Chondrocyte (in vitro differentiated cells): ENCODE measurements around the gene DNAJA3. TPM values are rescaled to one million over a fixed set of nuclear protein-coding genes. Genes with fewer than 3 reads are reported as not detected.

ENCODE experiments used
- DNase-seq: peaks from one replicate; pipeline ENCODE4 v3.0.0; 2021; ENCODE audit warnings: mixed read lengths, low spot score
- H3K27ac Mint-ChIP-seq: one replicate; pipeline ENCODE4 v1.8.0; 2021; ENCODE audit warnings: mild to moderate bottlenecking, moderate library complexity, mixed read lengths; ENCODE audit not compliant: unreplicated experiment
- H3K27me3 Mint-ChIP-seq: 2 replicates; pipeline ENCODE4 v1.8.0; 2021; ENCODE audit warnings: low read depth, mixed read lengths
- H3K36me3 Mint-ChIP-seq: 2 replicates; pipeline ENCODE4 v1.8.0; 2021; ENCODE audit warnings: low read depth, mixed read lengths
- H3K4me1 Mint-ChIP-seq: 2 replicates; pipeline ENCODE4 v1.8.0; 2021; ENCODE audit warnings: low read depth, mild to moderate bottlenecking, mixed read lengths
- H3K4me3 Mint-ChIP-seq: one replicate; pipeline ENCODE4 v1.8.0; 2021; ENCODE audit warnings: mild to moderate bottlenecking, moderate library complexity, mixed read lengths; ENCODE audit not compliant: unreplicated experiment
- H3K9me3 Mint-ChIP-seq: 2 replicates; pipeline ENCODE4 v1.8.0; 2021; ENCODE audit warnings: low read depth, mixed read lengths
- CTCF ChIP-seq: fragments of 200-600 bp; sonication (generic); IDR thresholded peaks from 2 replicates; pipeline ENCODE4 v1.5.0; 2021; ENCODE audit warnings: antibody characterized with exemption, mild to moderate bottlenecking, moderate library complexity
- total RNA-seq: library from RNA; stranded (reverse); gene quantifications from 3 replicates; pipeline ENCODE4 v1.2.1, GENCODE V29; 2021

DNAJA3 gene
- total RNA-seq, 1 donor from 2014 or later = 27.8 TPM

DNA sequence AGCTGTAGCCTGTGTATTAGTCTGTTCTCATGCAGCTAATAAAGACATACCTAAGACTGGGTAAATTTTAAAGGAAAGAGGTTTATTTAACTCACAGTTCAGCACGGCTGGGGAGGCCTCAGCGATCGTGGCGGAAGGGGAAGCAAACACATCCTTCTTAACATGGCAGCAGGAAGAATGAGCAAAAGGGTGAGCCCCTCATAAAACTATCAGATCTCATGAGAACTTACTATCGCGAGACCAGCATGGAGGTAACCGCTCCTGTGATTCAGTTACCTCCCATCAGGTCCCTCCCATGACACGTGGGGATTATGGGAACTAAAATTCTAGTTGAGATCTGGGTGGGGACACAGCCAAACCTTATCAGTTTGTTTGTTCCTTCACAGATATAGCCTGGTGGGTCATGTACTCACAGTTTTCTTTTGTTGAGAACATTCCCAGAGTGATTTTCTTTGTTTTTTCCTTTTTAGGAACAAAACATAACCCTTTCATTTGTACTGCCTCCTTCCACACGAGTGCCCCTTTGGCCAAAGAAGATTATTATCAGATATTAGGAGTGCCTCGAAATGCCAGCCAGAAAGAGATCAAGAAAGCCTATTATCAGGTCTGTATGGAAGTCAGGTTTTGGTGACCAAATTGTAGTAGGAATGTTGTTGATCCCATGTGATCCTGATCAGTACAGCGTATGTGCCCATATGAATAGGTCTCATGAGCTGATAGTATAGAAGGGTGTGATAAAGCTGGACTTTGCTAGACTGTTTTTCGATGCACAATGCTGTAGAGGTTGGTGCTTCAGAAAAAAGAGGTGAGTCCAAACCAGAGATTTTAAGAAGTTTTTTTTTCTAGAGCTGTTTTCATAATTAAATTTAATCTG, 8.5 kb downstream of the DNAJA3 start:
- no peak for TF ChIP-seq CTCF
- Mint-ChIP-seq H3K4me3 (no peak overlapping the region), H3K27ac (no peak overlapping the region), H3K27me3 (no peaks in the 10 kb centered on the region), H3K9me3 (no peaks in the 10 kb centered on the region), H3K4me1 (no peaks in the 10 kb centered on the region), H3K36me3 (peaks cover 21% of the 10 kb centered on the region)
- DNase-seq = no peak

DNA sequence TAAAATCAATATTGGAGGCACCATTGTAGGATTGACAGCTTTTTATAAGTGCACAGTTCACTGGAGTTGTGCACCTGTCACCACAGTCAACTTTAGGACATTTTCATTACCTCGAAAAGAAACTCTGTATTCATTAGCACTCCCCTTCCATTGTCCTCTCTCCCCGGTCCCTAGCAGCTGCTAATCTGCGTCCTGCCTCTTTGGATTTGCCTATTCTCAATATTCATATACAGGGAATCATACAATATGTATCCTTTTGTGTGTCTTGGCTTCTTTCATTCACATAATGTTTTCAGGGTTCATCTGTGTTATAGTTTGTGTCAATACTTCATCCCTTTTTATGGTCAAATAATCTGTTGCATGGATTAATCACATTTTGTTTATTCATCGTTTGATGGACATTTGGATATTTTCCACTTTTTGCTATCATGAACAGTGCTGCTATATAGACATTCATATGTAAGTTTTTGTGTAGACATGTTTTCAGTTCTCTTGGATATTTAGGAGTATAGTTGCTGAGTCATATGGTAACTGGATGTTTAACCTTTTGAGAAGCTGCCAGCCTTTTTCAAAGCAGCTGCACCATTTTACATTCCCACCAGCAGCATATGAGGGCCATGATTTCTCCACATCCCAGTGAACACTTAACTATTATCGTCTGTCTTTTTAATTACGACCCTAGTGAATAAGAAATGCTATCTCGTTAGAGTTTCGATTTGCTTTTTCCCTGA, 9.8 kb downstream of the DNAJA3 start:
- no peak overlapping the region for H3K4me3 Mint-ChIP-seq
- H3K27me3 Mint-ChIP-seq = no peaks in the 10 kb centered on the region
- DNase-seq = no peak
- H3K9me3 Mint-ChIP-seq = no peaks in the 10 kb centered on the region
- no peaks in the 10 kb centered on the region for H3K4me1 Mint-ChIP-seq
- no peak for TF ChIP-seq CTCF
- peak overlapping the region; percentile 63 for H3K27ac Mint-ChIP-seq
- peaks cover 21% of the 10 kb centered on the region for H3K36me3 Mint-ChIP-seq

DNA sequence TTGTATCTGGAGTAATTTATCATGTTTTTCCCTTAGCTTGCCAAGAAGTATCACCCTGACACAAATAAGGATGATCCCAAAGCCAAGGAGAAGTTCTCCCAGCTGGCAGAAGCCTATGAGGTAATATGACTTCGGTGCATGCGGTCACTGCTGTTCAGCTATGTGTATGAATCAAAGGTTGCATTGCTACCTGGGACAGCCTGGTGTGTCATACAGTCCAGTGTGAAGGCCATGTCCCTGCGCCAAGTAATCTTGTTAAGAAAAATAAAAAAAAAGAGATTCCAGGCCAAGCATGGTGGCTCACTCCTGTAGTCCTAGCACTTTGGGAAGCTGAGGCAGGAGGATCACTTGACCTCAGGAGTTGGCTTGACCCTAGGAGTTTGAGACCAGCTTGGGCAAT, 11.7 kb downstream of the DNAJA3 start:
- no peaks in the 10 kb centered on the region for H3K9me3 Mint-ChIP-seq
- DNase-seq = no peak
- TF ChIP-seq CTCF = no peak
- no peaks in the 10 kb centered on the region for H3K4me1 Mint-ChIP-seq
- H3K4me3 Mint-ChIP-seq = no peak overlapping the region
- peaks cover 31% of the 10 kb centered on the region for H3K36me3 Mint-ChIP-seq
- no peaks in the 10 kb centered on the region for H3K27me3 Mint-ChIP-seq
- H3K27ac Mint-ChIP-seq = no peak overlapping the region

DNA sequence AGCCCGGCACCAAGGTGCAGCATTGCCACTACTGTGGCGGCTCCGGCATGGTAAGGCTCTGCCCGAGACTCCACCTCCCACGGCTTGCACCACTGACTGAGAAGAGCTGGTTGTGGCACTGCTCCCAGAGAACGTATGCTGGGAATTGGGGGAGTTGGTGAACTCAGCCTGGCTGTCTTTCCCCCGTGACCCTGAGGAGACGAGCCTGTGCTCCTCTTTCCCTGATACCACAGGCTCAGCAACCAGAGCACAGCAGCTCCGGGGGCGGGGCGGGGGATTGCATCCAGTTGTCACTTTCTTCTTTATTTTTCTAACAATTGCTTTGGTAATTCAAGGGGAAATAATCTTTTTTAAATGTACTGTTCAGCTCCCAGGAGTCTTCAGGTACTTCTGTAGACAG, 16.7 kb downstream of the DNAJA3 start:
- Mint-ChIP-seq H3K4me3 (no peak overlapping the region), H3K36me3 (peaks cover 43% of the 10 kb centered on the region)
- no peak for TF ChIP-seq CTCF

GRCh38 chr16:4443271-4443670, 17.6 kb downstream of the DNAJA3 start:
- no peak for TF ChIP-seq CTCF
- no peak overlapping the region for H3K27ac Mint-ChIP-seq
- H3K27me3 Mint-ChIP-seq = no peaks in the 10 kb centered on the region
- no peak for DNase-seq
- peaks cover 45% of the 10 kb centered on the region for H3K36me3 Mint-ChIP-seq
- H3K4me3 Mint-ChIP-seq = no peak overlapping the region
- no peaks in the 10 kb centered on the region for H3K4me1 Mint-ChIP-seq
- no peaks in the 10 kb centered on the region for H3K9me3 Mint-ChIP-seq

More for the DNA sequence above, 16.7 kb downstream of the DNAJA3 start:
- H3K9me3 Mint-ChIP-seq = no peaks in the 10 kb centered on the region
- H3K4me1 Mint-ChIP-seq = no peaks in the 10 kb centered on the region
- no peaks in the 10 kb centered on the region for H3K27me3 Mint-ChIP-seq
- DNase-seq = no peak
- no peak overlapping the region for H3K27ac Mint-ChIP-seq
